Astrocyte (in vitro differentiated cells and primary cell): ENCODE results near the gene VWF.

Experiments used
- EZH2 ChIP-seq: IDR thresholded peaks from 2 replicates; pipeline ENCODE4 v1.6.1; 2012; ENCODE audit warnings: mild to moderate bottlenecking, low read length, inconsistent platforms; ENCODE audit not compliant: insufficient read depth
- TF ChIP-seq, protein P1 (sequence below): IDR thresholded peaks from 2 replicates; pipeline ENCODE4 v1.5.1; 2011; ENCODE audit warnings: low read depth, mild to moderate bottlenecking, inconsistent platforms, low read length, moderate library complexity; ENCODE audit not compliant: insufficient read depth

DNA sequence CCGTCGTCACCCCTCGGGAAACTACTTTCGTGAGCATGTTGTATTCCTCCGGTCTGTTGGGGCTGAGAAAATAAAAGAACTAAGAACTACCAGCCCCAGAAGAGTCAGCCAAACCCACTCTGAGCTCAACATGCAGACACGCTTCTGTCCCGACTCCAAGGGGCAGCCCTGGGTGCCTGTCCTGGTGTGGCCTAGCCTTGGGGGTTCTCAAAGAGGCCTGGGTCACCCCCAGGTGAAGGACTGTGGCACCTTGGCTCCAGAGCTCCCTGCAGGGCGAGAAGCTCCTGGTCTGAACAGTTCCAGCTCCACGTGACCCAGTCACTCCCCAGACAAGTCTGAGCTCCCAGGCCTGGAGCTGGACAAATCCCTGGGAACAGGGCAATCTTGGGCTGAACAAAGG, 87.0 kb downstream of the VWF start:
- TF ChIP-seq, protein P1, sequence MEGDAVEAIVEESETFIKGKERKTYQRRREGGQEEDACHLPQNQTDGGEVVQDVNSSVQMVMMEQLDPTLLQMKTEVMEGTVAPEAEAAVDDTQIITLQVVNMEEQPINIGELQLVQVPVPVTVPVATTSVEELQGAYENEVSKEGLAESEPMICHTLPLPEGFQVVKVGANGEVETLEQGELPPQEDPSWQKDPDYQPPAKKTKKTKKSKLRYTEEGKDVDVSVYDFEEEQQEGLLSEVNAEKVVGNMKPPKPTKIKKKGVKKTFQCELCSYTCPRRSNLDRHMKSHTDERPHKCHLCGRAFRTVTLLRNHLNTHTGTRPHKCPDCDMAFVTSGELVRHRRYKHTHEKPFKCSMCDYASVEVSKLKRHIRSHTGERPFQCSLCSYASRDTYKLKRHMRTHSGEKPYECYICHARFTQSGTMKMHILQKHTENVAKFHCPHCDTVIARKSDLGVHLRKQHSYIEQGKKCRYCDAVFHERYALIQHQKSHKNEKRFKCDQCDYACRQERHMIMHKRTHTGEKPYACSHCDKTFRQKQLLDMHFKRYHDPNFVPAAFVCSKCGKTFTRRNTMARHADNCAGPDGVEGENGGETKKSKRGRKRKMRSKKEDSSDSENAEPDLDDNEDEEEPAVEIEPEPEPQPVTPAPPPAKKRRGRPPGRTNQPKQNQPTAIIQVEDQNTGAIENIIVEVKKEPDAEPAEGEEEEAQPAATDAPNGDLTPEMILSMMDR, result no peak
- TF ChIP-seq EZH2, result no peak
